Left forelimb (tissue), 1 donor: ENCODE data around the gene UNC13A.

Experiments used
- DNase-seq: peaks from one replicate; pipeline ENCODE4 v3.0.0-alpha.2; 2018; ENCODE audit warnings: low spot score

Gene UNC13A

DNA sequence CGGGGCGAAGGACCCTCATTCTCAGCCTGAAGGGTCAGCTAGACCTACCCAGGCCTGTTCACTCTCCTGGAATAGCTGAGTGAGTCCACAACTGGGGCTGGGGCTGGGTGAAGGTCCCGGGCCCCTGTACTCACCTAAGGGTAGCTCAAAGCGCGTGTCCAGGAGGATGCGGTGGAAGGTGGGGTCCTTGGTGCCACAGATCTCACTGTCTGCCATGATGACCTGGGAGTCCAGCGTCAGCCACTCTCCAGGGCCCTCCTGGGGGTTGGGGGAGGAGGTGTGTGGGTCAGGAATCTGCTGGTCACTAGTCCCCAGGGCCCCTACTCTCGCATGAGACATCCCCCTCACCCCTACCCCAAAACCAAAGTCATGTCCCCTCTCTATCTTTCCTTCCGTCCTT, 18.7 kb downstream of the UNC13A start:
- no peak for DNase-seq

DNA sequence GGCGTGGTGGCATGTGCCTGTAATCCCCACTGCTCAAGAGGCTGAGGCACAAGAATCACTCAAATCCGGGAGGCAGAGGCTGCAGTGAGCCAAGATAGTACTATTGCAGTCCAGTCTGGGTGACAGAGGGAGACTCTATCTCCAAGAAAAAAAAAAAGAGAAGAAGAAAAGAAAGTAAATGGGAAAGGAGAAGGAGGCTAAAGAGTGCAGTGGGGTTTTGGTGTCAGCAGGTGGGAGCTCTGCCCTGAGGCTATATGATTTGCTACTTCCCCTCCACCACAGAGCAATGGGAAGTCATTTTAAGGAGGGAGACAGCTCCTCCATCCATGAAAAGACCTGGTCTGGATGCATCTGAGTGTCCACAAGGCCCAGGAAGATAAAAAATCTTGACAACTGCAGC, 23.1 kb downstream of the UNC13A start:
- no peak for DNase-seq

DNA sequence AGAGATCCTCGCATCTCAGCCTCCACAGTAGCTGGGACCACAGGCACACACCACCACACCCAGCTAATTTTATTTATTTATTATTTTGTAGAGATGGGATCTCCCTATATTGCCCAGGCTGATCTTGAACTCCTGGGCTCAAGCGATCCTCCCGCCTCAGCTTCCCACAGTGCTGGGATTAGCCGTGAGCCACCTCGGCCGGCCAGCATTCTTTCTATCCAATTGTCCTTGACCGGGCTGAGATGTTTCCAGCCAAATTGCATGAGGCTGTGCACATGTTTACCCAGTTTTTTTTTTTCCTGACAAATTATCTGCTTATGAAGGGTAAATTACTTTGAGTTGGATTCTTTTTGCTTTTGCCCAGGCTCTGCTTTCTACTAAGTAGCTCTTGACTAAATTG, 28.2 kb downstream of the UNC13A start:
- DNase-seq = no peak

DNA sequence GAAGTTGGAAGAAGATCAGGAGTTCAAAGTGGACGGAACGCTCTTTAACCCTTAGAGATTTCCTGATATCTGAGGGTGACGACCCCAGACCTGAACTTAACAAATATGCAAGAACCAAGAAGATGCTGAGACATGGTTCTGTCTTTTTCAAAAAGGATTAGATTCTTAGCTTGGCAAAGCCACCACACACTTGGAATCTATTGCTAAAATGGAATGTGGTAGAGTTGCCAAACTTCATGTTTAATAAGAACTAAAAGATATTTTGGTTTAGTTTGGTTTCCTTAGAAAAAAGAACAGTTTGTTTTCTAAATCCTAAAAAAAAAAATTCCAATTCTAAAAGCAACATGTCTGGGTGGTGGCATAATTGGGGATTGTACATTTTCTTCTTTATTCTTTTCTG, 29.5 kb downstream of the UNC13A start:
- DNase-seq = no peak

DNA sequence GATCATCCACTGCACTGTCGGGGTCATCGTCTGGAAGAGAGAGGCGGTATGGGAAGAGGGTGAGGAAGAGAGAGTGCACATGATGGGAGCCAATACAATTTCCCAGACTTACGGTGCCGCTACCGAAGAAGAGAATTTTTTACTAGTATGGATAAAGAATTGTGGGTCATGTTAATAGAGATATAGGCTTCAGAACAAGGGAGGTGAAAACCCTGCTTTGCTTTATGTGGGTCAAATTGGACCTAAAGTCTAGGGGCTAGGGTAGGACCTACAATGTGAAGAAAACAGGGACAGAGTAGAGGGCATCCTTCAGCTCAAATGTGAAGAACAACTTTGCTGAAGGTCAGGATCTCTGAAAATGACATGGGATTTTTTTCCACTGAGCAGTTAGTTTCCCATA, 29.9 kb downstream of the UNC13A start:
- DNase-seq = no peak

DNA sequence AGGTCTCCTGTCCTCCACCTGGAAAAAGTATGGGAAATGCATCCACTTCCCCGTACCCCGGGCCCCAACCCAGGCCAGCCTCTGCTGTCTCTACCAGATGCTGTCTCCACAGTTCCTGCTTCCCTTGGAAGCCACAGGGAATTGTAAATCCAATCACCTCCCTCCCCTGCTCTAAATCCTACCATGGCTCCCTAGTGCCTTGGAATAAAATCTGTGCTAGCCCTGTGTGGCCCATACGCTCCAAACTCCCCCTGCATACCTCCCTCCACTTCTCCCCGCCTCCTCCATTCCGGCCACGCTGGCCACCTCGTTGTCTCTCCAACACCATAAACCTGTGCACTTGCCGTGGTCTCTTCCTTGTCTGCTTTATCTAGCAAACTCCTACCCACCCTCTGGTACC, 31.2 kb downstream of the UNC13A start:
- no peak for DNase-seq

DNA sequence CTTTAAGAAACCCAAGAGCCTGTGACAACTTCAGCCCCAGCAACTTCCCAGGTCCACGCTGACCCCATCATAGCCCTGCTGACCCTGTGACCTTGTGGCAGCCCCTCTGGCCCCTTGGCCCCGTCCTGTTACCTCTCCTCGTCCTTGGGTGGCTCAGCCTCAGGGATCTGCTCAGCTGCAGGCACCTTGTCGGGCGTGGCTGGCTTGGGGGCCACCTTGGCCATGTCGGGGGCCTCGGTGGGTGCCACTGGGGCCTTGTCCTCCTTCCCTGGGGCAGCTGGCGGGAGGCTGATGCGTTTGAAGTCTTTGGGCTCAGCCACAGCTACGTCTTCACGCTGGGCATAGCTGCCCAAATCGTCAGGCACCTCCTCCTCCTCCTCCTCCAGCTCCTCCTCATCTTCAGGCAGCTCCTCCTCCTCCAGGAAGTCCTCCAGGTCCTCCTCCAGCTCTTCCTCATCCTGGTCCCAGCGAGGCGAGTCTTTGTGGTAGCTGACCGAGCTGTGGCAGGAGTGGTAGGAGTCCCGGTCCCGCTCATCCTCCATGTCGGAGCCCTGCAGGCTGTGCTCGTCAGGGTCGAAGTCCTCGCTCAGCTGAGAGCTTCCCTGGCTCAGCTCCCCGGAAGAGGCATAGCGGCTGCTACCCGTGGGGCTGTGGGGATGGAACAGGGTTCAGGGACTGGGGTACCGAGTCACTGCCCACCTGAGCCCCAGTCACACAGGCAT, 32.2 kb downstream of the UNC13A start:
- DNase-seq = no peak

DNA sequence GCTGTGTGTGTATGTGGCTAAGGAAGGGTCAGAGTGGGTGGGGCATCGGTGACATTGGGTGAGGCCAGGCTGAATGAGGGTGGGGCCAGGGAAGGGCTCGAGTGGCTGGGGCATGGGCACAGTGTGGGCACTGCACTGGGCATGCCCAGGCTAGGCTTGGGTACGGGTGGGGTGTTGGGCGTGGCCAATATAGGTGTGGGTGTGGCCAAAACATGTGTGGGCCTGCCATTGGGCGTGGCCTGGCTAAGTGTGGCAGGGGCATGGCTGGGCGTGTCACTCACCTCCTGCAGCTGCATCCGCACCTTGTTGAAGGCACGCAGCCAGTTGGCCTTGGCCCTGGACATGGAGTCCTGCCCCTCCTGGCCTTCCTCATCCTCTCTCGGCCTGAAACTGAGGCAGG, 33.2 kb downstream of the UNC13A start:
- no peak for DNase-seq

DNA sequence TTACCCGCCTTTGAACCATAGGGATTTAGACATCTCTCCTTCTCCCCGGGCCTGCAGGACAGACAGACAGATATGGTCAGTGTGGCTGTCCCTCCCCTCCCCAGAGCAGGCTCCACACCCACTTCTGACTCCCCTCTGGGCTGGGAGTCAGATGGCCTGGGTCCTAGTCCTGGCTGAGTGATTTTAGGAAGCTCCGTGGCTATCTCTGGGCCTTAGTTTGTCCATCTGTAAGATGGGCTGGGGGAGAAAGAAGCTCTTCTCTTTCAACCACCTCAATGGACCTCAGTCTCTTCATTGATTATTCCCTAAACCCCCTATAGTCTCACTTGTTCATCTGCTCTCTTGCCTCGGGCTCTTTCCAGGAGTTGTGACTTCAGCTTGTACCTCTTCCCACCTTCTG, 35.5 kb downstream of the UNC13A start:
- DNase-seq = no peak

DNA sequence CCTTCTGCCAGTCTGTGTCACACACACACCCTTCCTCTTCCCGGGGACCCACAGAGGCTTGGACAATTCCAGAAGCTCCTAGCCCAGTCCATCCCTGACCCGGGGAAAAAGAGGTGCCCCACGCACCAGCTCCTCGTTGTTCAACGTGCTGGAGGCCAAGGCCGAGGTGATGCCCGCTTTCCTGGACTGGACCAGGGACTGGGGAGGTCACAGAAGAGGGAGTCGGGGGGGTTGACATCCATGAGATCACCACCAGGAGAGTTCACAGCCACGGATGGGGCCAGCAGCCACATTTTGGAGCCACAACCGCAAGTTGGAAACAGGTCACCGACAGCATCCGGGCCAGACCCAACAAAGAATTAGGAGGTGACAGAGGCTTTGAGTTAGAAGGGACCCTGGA, 39.4 kb downstream of the UNC13A start:
- no peak for DNase-seq

DNA sequence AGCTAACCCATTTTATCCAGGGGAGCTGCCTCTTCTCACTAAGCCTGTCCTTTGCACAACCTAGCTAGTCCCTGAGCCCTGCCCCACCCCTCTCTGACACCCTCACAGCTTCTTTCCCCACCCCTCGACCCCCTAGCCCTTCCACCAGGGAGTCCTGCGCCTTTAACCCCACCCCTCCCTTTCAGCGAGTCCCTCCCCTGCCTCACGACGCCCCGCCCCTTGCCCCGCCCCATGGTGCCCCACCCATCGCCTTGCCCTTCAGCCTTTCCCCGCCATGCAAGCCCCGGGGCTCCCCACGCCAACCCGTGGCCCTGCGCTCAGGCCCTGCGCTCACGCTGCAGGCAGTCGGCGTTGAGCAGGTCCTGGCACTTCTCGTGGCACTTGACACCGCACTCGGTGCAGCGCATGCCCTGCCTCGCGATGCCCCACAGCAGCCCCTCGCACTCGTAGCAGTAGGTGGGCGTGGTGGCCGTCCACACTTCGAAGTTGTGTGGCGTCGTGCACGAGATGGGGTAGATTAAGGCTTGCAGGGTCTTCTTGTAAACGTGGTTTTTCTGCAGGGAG, 40.0 kb downstream of the UNC13A start:
- no peak for DNase-seq

DNA sequence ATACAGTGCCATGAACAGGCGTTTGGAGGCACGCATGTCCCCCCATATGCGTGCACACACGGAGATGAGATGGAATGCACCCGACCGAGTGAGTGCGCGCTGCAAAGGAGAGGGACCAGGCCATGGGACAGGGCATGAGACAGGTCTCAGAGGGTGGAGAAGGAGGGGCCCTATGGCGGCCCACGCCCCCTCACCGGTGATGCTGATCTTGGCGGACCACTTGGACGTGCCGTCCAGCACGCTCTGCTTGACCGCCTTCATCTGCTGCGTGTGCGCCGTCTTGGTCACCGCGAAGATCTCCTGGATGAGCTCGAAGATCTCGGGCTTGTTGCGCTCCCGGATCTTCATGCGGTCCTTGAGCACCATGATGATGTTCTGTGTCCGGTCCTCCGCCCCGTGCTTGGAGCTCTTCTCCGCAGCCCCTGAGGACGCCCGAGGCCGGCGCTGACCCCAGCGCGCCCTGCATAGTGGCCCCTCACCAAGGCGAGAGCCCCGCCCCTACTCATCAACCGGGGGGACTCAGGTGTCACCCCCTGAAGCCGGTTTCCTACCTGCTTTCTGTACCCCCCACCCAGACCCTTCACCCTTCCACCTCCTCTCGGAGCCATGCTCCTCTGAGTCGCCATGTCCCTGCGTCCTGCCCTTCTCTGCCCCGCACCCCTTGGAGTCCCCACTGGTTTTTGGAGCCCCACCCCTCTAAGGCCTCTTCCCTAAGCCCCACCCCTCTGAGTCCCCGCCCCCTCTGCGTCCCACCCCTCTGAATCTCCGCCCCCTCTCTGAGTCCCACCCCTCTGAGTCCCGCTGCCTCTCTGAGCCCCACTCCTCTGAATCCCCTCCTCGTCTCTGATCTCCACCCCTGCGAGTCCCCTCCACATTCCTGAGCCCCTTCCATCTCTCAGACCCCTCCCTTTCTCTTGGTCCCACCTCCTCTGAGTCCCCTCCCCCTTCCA, 40.8 kb downstream of the UNC13A start:
- no peak for DNase-seq

DNA sequence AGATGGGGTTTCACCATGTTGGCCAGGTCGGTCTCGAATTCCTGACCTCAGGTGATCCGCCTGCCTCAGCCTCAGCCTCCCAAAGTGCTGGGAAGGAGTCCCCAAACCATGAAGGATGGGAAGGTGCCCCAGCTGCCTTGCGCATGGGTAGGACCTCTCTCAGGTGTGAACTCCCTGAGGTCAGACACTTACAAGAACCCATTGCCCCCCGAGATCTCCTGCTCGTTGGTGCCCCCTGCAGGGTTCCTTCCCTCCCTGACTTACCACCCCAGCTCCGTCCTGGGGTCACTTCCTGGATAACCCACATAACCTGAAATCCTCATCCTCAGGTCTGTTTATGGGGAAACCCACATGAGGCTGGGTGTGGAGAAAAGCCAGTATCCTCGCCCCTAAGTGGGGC, 41.7 kb downstream of the UNC13A start:
- DNase-seq = no peak

DNA sequence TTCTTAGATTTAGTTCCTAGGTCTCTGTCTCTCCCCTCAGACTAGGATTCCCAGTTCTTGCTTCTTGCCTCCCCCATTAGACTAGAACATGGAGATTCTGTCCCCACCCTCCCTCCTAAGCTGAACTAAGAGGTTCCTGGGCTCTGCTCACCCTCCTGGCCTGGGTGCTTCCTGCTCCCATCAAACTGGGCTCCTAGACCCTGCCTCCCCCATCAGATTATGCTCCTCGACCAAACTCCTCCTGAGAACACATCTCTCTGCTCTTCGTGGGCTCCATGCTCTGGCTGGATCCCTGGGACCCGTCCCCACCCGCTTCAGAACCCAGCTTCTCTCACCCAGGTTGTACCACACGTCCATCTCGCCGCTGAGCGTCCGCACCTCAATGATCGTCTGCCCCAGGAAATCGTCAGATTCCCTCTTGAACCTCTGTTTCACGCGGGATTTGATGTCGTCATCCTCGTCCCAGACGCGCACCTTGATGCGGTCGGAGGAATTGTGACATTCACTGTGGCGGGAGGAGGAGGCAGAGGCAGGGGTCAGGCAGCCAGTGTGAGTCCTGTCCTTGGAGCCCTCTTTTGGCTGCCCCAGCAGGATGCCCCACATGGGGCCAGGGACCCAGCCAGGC, 42.7 kb downstream of the UNC13A start:
- DNase-seq = no peak

DNA sequence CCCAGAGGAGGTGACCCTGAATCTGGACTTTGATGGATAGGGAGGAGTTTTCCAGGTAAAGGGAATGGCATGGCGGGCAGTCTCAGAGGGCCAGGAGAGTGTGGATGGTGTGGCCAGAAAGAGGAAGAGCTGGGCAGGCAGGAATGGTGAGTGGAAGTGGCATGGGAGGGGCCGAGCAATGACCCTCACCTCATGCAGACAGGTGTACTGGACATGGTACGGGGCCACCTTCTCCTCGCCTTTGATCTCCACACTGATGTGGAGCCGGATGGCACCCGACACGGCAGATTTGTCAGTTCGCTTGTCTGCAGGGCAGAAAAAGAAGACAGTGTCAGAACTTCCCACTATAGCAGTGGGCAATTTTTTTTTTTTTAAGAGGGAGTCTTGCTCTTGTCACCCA, 45.5 kb downstream of the UNC13A start:
- no peak for DNase-seq

DNA sequence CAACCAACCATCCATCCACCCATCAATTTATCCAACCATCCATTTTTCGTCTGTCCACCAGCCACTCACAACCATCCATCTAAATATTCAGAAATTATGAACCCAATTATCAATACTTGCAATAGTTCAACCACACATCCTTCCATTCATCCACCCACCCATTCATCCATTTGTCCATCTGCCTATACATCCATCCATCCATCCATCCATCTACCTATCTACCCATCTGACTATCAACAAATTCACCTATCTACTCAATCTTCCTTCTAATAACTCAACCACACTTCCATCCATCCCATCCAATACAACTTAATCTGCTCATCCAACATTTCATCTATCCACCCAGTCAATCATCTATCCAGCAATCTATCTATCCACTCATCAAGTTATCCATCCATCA, 46.3 kb downstream of the UNC13A start:
- no peak for DNase-seq

DNA sequence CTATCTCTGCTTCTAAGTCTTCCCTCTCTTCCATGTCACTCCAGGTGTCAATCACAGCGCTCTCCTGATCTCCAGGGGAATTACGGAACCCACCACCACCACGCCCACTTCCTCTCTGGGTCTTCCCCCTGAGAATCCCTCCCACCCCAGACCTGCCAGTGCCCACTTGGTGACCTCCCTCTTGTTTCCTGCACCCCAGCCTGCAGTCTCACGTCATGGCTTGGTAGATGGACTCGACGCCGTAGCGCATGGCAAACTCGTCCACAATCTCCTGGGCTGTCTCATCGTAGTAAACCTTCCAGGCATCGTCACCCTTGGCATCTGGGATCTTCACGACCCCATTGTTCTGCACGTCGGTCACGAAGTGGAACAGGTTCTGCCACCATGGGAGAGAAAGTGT, 47.0 kb downstream of the UNC13A start:
- no peak for DNase-seq

DNA sequence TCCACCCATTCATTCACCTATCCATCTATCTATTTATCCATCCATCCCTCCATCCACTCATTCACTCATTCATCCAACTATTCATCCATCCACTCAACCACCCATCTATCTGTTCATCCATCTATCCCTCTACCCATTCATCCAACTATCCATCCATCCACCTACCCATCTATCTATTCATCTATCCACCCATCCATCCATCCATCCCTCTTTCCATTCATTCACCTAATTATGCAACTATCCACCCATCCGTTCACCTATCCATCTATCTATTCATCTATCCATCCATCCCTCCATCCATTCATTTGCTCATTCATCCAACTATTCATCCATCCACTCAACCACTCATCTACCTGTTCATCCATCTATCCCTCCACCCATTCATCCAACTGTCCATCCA, 54.5 kb downstream of the UNC13A start:
- DNase-seq = no peak

DNA sequence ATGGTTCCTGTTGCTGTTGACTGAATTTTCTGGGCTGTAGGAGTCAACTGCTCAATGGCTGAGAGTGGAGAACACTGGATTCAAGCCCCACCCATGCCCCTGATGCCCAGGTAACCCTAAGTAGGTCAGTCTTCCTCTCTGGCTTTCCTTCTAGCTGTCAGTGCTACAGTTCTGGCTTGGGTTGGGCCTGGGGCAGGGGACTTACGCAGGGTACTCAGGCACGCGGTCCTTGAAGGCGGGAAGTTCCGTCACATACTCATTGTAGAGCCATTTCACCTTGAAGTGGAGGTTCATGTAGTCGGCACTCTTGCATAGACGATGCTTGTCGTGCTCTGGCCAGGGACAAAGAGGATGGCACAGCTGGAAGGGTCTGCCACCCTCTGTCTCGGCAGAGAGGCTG, 55.6 kb downstream of the UNC13A start:
- no peak for DNase-seq

DNA sequence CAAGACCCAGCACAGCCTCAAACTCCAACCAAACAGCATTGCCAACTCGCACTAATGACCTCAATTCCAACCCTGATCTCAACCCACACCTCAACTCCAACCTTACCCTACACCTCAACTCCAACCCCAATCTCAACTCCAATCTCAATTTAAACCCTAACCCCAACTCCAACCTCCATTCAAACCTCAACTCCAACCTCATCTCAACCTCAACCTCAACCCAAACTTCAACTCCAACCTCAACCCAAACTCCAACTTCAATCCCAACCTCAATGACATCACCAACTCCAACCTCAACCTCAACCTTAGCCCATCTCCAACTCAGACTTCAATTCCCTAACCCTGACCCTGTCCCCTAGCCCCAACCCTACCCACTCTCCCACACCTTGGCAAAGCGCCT, 58.4 kb downstream of the UNC13A start:
- DNase-seq = no peak

DNA sequence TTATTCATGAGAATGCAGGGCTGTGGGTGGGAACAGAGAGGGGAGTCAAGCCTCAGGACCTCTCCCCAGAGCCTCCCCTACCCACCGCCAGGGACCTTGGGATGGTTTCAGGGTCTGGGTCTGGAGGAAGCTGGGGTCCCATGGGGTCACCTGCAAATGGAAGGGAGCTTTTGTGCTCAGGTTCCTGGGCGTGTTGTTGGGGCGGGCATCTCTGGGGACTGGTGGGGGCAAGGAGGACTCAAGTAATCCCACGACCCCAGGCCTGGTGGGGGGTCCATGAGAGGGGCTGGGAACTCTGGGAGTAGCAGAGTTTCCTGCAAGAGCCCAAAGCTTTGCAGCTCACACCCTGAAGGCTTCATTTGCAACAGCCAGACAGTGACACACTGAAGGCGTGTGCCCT, 60.2 kb downstream of the UNC13A start:
- DNase-seq = no peak

DNA sequence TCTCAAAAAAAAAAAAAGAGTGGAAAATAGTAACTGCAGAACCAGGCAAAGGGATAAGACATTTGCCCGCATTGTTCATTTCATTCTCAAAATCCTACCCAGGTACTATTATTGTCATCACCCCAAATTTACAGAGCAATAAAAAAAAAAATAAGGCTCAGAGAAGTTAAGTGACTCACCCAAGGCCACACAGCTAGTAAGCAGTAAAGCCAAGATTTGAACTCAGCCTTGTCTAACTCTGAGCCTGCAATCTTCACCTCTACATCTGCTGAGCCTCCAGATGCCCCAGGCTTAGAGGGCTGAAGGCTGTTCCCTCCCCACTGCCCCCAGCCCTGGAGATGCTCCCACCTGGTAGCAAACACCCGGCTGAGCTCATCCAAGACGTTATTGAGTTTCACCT, 61.0 kb downstream of the UNC13A start:
- no peak for DNase-seq
